Type B pancreatic cell (in vitro differentiated cells): ENCODE data around the gene SDHA. TPM values are rescaled to one million over a fixed set of nuclear protein-coding genes. Genes with fewer than 3 reads are reported as not detected.

Experiments used
- DNase-seq: peaks from one replicate; pipeline ENCODE4 v3.0.0; 2021; ENCODE audit warnings: mixed read lengths; ENCODE audit not compliant: unreplicated experiment; ENCODE audit errors: extremely low spot score
- H3K27ac Mint-ChIP-seq: 2 replicates; pipeline ENCODE4 v1.8.0; 2021; ENCODE audit warnings: mild to moderate bottlenecking, mixed read lengths
- H3K27me3 Mint-ChIP-seq: 2 replicates; pipeline ENCODE4 v1.8.0; 2021; ENCODE audit warnings: mixed read lengths
- H3K36me3 Mint-ChIP-seq: 2 replicates; pipeline ENCODE4 v1.8.0; 2021; ENCODE audit warnings: mixed read lengths
- H3K4me1 Mint-ChIP-seq: one replicate; pipeline ENCODE4 v1.8.0; 2021; ENCODE audit warnings: mixed read lengths; ENCODE audit not compliant: unreplicated experiment
- H3K4me3 Mint-ChIP-seq: 2 replicates; pipeline ENCODE4 v1.8.0; 2021; ENCODE audit warnings: mild to moderate bottlenecking, mixed read lengths
- H3K9me3 Mint-ChIP-seq: 2 replicates; pipeline ENCODE4 v1.8.0; 2021; ENCODE audit warnings: mixed read lengths
- CTCF ChIP-seq: fragments of 200-600 bp; sonication (generic); conservative IDR thresholded peaks from 2 replicates; pipeline ENCODE4 v1.5.0; 2021; ENCODE audit warnings: antibody characterized with exemption, mild to moderate bottlenecking
- total RNA-seq: library from RNA; stranded (reverse); gene quantifications from 2 replicates; pipeline ENCODE4 v1.2.1, GENCODE V29; 2021; ENCODE audit warnings: low replicate concordance

Gene SDHA
- total RNA-seq, 1 donor from 2014 or later = 143 TPM

GRCh38 chr5:201672-202071 lies 16.4 kb upstream of the SDHA start:
- Mint-ChIP-seq H3K27me3 (no peaks in the 10 kb centered on the region), H3K4me1 (peaks cover 17% of the 10 kb centered on the region), H3K27ac (no peak overlapping the region), H3K9me3 (no peaks in the 10 kb centered on the region), H3K36me3 (peaks cover 10% of the 10 kb centered on the region), H3K4me3 (no peak overlapping the region)
- DNase-seq = no peak
- TF ChIP-seq CTCF = no peak

GRCh38 chr5:203246-203930 lies 14.7 kb upstream of the SDHA start:
- Mint-ChIP-seq H3K27ac (no peak overlapping the region), H3K4me3 (no peak overlapping the region), H3K4me1 (peaks cover 17% of the 10 kb centered on the region), H3K36me3 (peaks cover 10% of the 10 kb centered on the region), H3K27me3 (no peaks in the 10 kb centered on the region), H3K9me3 (no peaks in the 10 kb centered on the region)
- DNase-seq = no peak
- TF ChIP-seq CTCF = no peak

- TF ChIP-seq CTCF = no peak
- peaks cover 17% of the 10 kb centered on the region for H3K4me1 Mint-ChIP-seq
- H3K9me3 Mint-ChIP-seq = no peaks in the 10 kb centered on the region
- H3K36me3 Mint-ChIP-seq = peaks cover 10% of the 10 kb centered on the region
- H3K27ac Mint-ChIP-seq = no peak overlapping the region
- H3K27me3 Mint-ChIP-seq = no peaks in the 10 kb centered on the region
- no peak for DNase-seq
- H3K4me3 Mint-ChIP-seq = no peak overlapping the region
Observed at GRCh38 chr5:204001-204400, 14.1 kb upstream of the SDHA start.

GRCh38 chr5:204462-204861 lies 13.7 kb upstream of the SDHA start:
- H3K36me3 Mint-ChIP-seq = peaks cover 10% of the 10 kb centered on the region
- TF ChIP-seq CTCF = no peak
- H3K9me3 Mint-ChIP-seq = no peaks in the 10 kb centered on the region
- H3K4me3 Mint-ChIP-seq = no peak overlapping the region
- H3K4me1 Mint-ChIP-seq = peaks cover 17% of the 10 kb centered on the region
- no peak overlapping the region for H3K27ac Mint-ChIP-seq
- no peak for DNase-seq
- no peaks in the 10 kb centered on the region for H3K27me3 Mint-ChIP-seq

GRCh38 chr5:204966-205670 lies 13.0 kb upstream of the SDHA start:
- DNase-seq = no peak
- H3K36me3 Mint-ChIP-seq = peaks cover 10% of the 10 kb centered on the region
- H3K27me3 Mint-ChIP-seq = no peaks in the 10 kb centered on the region
- peaks cover 19% of the 10 kb centered on the region for H3K4me1 Mint-ChIP-seq
- H3K27ac Mint-ChIP-seq = no peak overlapping the region
- TF ChIP-seq CTCF = no peak
- H3K4me3 Mint-ChIP-seq = no peak overlapping the region
- no peaks in the 10 kb centered on the region for H3K9me3 Mint-ChIP-seq
